Endothelial cell of umbilical vein (primary cell): Measurements from ENCODE around the gene POLR2F. TPM values are rescaled to one million over a fixed set of nuclear protein-coding genes. Genes with fewer than 3 reads are reported as not detected.

Source experiments
- BruUV-seq: library from RNA; stranded (reverse); fragments of 400-500 nt; replicated peaks from 2 replicates; lab custom pipeline; 2021; lab: Mats Ljungman, UMichigan
- CTCF ChIA-PET: fragments of 300-600, 350-600 bp; sonication (Branson Sonifier 250); formaldehyde crosslinking; loops from one replicate; lab custom pipeline; 2021; ENCODE audit warnings: antibody characterized with exemption, inconsistent platforms; lab: Charles Lee
- POLR2A ChIA-PET: fragments of 300-600, 350-600 bp; sonication (Branson Sonifier 250); formaldehyde crosslinking; loops from one replicate; lab custom pipeline; 2021; ENCODE audit warnings: antibody characterized with exemption, inconsistent platforms; lab: Charles Lee
- DNase-seq: peaks from one replicate; pipeline ENCODE4 v3.0.0-alpha.2; 2011; ENCODE audit warnings: low read depth, low spot score
- FAIRE-seq: peaks from 2 replicates; lab custom pipeline; 2011; peaks lifted over from hg19 to GRCh38; lab: Jason Lieb, UNC
- H2AFZ ChIP-seq: 2 replicates; pipeline ENCODE4 v1.6.0; 2012; ENCODE audit warnings: low read depth, low read length, control low read depth, inconsistent platforms
- H3K27ac ChIP-seq: 2 replicates; pipeline ENCODE4 v1.5.1; 2011; ENCODE audit warnings: low read depth, mild to moderate bottlenecking, control low read depth, low read length, moderate library complexity; ENCODE audit not compliant: insufficient read depth
- H3K27me3 ChIP-seq, 2 experiments: 2 replicates each; pipeline versions ENCODE4 v1.6.0 to v1.6.1; 2011; ENCODE audit warnings: low read length in 2 of 2, mixed read lengths in 1 of 2; ENCODE audit not compliant: control insufficient read depth in 2 of 2, insufficient read depth in 2 of 2
- H3K36me3 ChIP-seq, 2 experiments: 2 replicates in 1 of 2; 3 replicates in 1 of 2; pipeline ENCODE4 v1.5.1; 2011; ENCODE audit warnings: low read length in 2 of 2, mild to moderate bottlenecking in 1 of 2, moderate library complexity in 1 of 2; ENCODE audit not compliant: control insufficient read depth in 2 of 2, insufficient read depth in 2 of 2; ENCODE audit errors: extremely low read depth in 1 of 2
- H3K4me1 ChIP-seq: 3 replicates; pipeline ENCODE4 v1.5.1; 2011; ENCODE audit warnings: mild to moderate bottlenecking, low read length; ENCODE audit not compliant: control insufficient read depth, insufficient read depth; ENCODE audit errors: extremely low read depth
- H3K4me2 ChIP-seq: 2 replicates; pipeline ENCODE4 v1.6.1; 2011; ENCODE audit warnings: low read length, control low read depth, mixed read lengths; ENCODE audit not compliant: insufficient read depth
- H3K4me3 ChIP-seq, 3 experiments: fragments of 200-600 bp in 1 of 3; sonication (generic), shearing (Covaris generic) in 1 of 3; replicated peaks in 1 of 3; 2 replicates each; pipeline ENCODE4 v1.5.1; 2011 to 2016; ENCODE audit warnings: control low read depth in 3 of 3, low read length in 3 of 3, mild to moderate bottlenecking in 2 of 3, inconsistent platforms in 1 of 3, low read depth in 1 of 3, moderate library complexity in 1 of 3; ENCODE audit not compliant: insufficient read depth in 1 of 3
- H3K79me2 ChIP-seq: 2 replicates; pipeline ENCODE4 v1.6.0; 2012; ENCODE audit warnings: low read length, inconsistent platforms; ENCODE audit not compliant: control insufficient read depth, insufficient read depth
- H3K9ac ChIP-seq: replicated peaks from 2 replicates; pipeline ENCODE3; 2011; ENCODE audit warnings: low read length, control low read depth; ENCODE audit not compliant: insufficient read depth; ENCODE audit errors: extremely low read depth
- H3K9me1 ChIP-seq: replicated peaks from 3 replicates; pipeline ENCODE4 v1.6.0; 2011; ENCODE audit warnings: mild to moderate bottlenecking, low read length; ENCODE audit not compliant: control insufficient read depth, insufficient read depth; ENCODE audit errors: extremely low read depth
- H3K9me3 ChIP-seq: replicated peaks from 2 replicates; pipeline ENCODE4 v1.5.1; 2012; ENCODE audit warnings: low read length, inconsistent platforms; ENCODE audit not compliant: control insufficient read depth, insufficient read depth
- H4K20me1 ChIP-seq: replicated peaks from 2 replicates; pipeline ENCODE3; 2011; ENCODE audit warnings: mild to moderate bottlenecking, low read length; ENCODE audit not compliant: control insufficient read depth, insufficient read depth; ENCODE audit errors: extremely low read depth
- EZH2 ChIP-seq: IDR thresholded peaks from 2 replicates; pipeline ENCODE4 v1.6.1; 2012; ENCODE audit warnings: borderline replicate concordance, low read depth, mild to moderate bottlenecking, moderate library complexity, low read length, inconsistent platforms; ENCODE audit not compliant: severe bottlenecking
- FOS ChIP-seq: IDR thresholded peaks from 2 replicates; pipeline ENCODE4 v1.6.1; 2011; ENCODE audit warnings: mild to moderate bottlenecking, low read length, moderate library complexity, borderline replicate concordance; ENCODE audit not compliant: insufficient read depth
- GATA2 ChIP-seq: IDR thresholded peaks from 2 replicates; pipeline ENCODE4 v1.7.0; 2011; ENCODE audit warnings: low read depth, mild to moderate bottlenecking, moderate library complexity, mixed read lengths, low read length; ENCODE audit not compliant: insufficient read length, insufficient read depth
- JUN ChIP-seq: IDR thresholded peaks from 2 replicates; pipeline ENCODE4 v1.6.1; 2011; ENCODE audit warnings: borderline replicate concordance, low read depth; ENCODE audit not compliant: insufficient read length, insufficient read depth
- MYC ChIP-seq: IDR thresholded peaks from one replicate; pipeline ENCODE4 v1.6.1; 2011; ENCODE audit warnings: mild to moderate bottlenecking, low read depth, low read length
- POLR2A ChIP-seq: IDR thresholded peaks from 2 replicates; pipeline ENCODE4 v1.6.1; 2012; ENCODE audit warnings: low read depth, mild to moderate bottlenecking, control low read depth, low read length
- POLR2AphosphoS5 ChIP-seq: IDR thresholded peaks from 2 replicates; pipeline ENCODE4 v1.6.1; 2012; ENCODE audit warnings: low read depth, mild to moderate bottlenecking, control low read depth, low read length, moderate library complexity; ENCODE audit not compliant: insufficient read depth
- dilution Hi-C: fragments of 300-500 bp; cut with MboI; formaldehyde crosslinking; loops from one replicate; pipeline ENCODE4 v1.15.0; 2019; ENCODE audit warnings: low sequenced_read_pairs; ENCODE audit not compliant: extremely low pct_ligation_motif_present
- intact Hi-C: fragments of 100-400 bp; cut with micrococcal nuclease; formaldehyde crosslinking; loops from one replicate; pipeline ENCODE4 v1.10.0; 2022
- polyA plus RNA-seq, 4 experiments: library from polyadenylated mRNA; depleted of rRNA in 3 of 4; stranded (reverse) in 3 of 4; unstranded in 1 of 4; fragments of >200 nt; gene quantifications; 2 replicates each; pipeline versions ENCODE4 v1.2.1 to v1.2.3, GENCODE V29; 2011 to 2012; ENCODE audit warnings: missing spikeins in 1 of 4
- total RNA-seq: library from RNA; stranded (reverse); gene quantifications from 2 replicates; pipeline ENCODE4 v1.2.3, GENCODE V29; 2021
- TF ChIP-seq, protein P1 (sequence below), 2 donors: IDR thresholded peaks; 1 replicate in 1 of 2; 2 replicates in 1 of 2; pipeline ENCODE4 v1.5.1; 2011; ENCODE audit warnings: low read length in 2 of 2, mild to moderate bottlenecking in 2 of 2, moderate library complexity in 2 of 2, control low read depth in 1 of 2, inconsistent platforms in 1 of 2, low read depth in 1 of 2; ENCODE audit not compliant: insufficient read depth in 1 of 2; ENCODE audit errors: extremely low read depth in 1 of 2
- TF ChIP-seq, protein P2 (sequence below): IDR thresholded peaks from 2 replicates; pipeline ENCODE4 v1.6.1; 2011; ENCODE audit not compliant: insufficient read depth, insufficient read length

Gene POLR2F
- total and polyA plus RNA-seq, 2 donors (not counting 3 experiments of a cell fraction or from before 2014, with no cell fraction given) = 106 to 112 TPM

DNA sequence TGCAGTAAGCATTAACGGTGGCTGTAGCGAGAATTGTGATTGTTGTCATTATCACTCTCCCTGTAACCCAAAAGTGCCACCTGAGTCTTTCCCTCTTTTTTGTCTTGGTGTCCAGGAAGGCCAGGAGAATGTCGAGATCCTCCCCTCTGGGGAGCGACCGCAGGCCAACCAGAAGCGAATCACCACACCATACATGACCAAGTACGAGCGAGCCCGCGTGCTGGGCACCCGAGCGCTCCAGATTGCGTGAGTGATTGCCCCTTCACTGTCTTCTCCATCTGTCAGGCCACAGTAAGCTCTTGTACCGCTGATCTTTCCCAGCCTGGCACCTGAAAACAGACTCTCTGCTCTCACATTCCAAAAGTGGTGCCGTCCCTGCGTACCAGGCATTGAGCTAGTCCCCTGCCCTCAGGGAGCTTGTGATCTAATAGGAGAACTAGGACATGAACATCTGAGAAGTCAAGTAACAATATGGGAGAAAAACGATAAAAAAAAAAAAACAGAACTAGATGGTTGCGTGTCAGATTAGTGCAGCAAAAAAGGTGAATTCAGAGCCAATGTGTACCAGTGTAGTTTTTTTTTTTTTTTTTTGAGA is 5.8 kb downstream of the POLR2F start:
- Histone ChIP-seq H3K9ac (no peak overlapping the region), H3K9me1 (no peaks in the 10 kb centered on the region), H3K79me2 (peaks cover 8% of the 10 kb centered on the region), H3K27ac (no peak overlapping the region), H3K4me1 (peaks cover 5% of the 10 kb centered on the region), H3K36me3 (peaks cover 12 to 38% of the 10 kb centered on the region in 2 experiments), H4K20me1 (no peaks in the 10 kb centered on the region), H3K9me3 (no peaks in the 10 kb centered on the region), H3K4me2 (no peak overlapping the region), H3K4me3 (no peak overlapping the region), H3K27me3 (no peaks in the 10 kb centered on the region), H2AFZ (no peak overlapping the region)
- dilution Hi-C loops (no loop called here), intact Hi-C loops (no loop called here)
- ChIA-PET POLR2A (interaction anchor here (0.7 kb wide), 3 partner anchors 46 to 301 kb away, joined by 3 to 10 read pairs (median 4); partner anchors contain the start of gene GCAT), CTCF (no interaction called here)
- no TSS peak for BruUV-seq
- DNase-seq (no peak), FAIRE-seq (no peak)
- TF ChIP-seq POLR2A = no peak
- TF ChIP-seq MYC = no peak
- TF ChIP-seq GATA2 = no peak
- no peak for TF ChIP-seq FOS
- TF ChIP-seq POLR2AphosphoS5 = no peak

DNA sequence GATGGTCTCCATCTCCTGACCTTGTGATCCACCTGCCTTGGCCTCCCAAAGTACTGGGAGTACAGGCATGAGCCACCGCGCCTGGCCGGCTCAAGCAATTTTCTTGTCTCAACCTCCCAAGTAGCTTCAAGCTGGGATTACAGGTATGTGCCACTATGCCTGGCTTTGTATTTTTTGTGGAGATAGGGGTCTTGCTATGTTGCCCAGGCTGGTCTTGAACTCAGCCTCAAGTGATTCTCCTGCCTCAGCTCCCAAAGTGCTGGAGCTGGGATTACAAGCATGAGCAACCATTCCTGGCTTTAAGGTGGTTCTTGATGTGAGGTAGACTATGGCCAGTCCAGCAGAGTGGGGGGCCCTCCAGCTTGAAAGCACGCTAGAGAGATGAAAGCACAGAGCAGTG is 7.6 kb downstream of the POLR2F start:
- BruUV-seq = no TSS peak
- Histone ChIP-seq H3K9ac (no peak overlapping the region), H3K79me2 (peaks cover 1% of the 10 kb centered on the region), H3K4me2 (no peak overlapping the region), H3K27me3 (no peaks in the 10 kb centered on the region), H3K36me3 (peaks cover 12 to 38% of the 10 kb centered on the region in 2 experiments), H3K27ac (no peak overlapping the region), H3K4me3 (no peak overlapping the region), H3K9me3 (no peaks in the 10 kb centered on the region), H2AFZ (no peak overlapping the region), H4K20me1 (no peaks in the 10 kb centered on the region), H3K4me1 (no peaks in the 10 kb centered on the region), H3K9me1 (no peaks in the 10 kb centered on the region)
- intact Hi-C loops (no loop called here), dilution Hi-C loops (no loop called here)
- ChIA-PET CTCF (no interaction called here), POLR2A (no interaction called here)
- TF ChIP-seq POLR2A (no peak), JUN (no peak), MYC (no peak), POLR2AphosphoS5 (no peak), EZH2 (no peak), FOS (no peak), GATA2 (no peak)
- TF ChIP-seq, protein P1, sequence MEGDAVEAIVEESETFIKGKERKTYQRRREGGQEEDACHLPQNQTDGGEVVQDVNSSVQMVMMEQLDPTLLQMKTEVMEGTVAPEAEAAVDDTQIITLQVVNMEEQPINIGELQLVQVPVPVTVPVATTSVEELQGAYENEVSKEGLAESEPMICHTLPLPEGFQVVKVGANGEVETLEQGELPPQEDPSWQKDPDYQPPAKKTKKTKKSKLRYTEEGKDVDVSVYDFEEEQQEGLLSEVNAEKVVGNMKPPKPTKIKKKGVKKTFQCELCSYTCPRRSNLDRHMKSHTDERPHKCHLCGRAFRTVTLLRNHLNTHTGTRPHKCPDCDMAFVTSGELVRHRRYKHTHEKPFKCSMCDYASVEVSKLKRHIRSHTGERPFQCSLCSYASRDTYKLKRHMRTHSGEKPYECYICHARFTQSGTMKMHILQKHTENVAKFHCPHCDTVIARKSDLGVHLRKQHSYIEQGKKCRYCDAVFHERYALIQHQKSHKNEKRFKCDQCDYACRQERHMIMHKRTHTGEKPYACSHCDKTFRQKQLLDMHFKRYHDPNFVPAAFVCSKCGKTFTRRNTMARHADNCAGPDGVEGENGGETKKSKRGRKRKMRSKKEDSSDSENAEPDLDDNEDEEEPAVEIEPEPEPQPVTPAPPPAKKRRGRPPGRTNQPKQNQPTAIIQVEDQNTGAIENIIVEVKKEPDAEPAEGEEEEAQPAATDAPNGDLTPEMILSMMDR (IDR thresholded peaks at IDR 0.05; ENCODE audit: extremely low read depth in 1 of 2, insufficient read depth in 1 of 2, low read depth in 1 of 2, low read length in 2 of 2) = no peak
- TF ChIP-seq, protein P2, sequence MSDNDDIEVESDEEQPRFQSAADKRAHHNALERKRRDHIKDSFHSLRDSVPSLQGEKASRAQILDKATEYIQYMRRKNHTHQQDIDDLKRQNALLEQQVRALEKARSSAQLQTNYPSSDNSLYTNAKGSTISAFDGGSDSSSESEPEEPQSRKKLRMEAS = no peak
- DNase-seq = no peak
- FAIRE-seq = no peak
